MG63 (cell line): Measurements from ENCODE around the gene MVP. TPM values are rescaled to one million over a fixed set of nuclear protein-coding genes. Genes with fewer than 3 reads are reported as not detected.
"Not testable (repeated sequence)": the region's sequence is repeated elsewhere in the genome, so short reads cannot be mapped to it uniquely, and the experiment has no call there.

ENCODE experiments used
- DNase-seq: peaks from one replicate; pipeline ENCODE4 v3.0.0-alpha.2; 2020
- H3K27me3 ChIP-seq: fragments of 250-450 bp; sonication (Bioruptor Pico); 2 replicates; pipeline ENCODE4 v1.5.1; 2020; ENCODE audit warnings: mild to moderate bottlenecking, moderate library complexity
- H3K36me3 ChIP-seq: fragments of 250-450 bp; sonication (Bioruptor Pico); 2 replicates; pipeline ENCODE4 v1.5.1; 2020; ENCODE audit warnings: mild to moderate bottlenecking, moderate library complexity
- H3K4me3 ChIP-seq: fragments of 250-450 bp; sonication (Bioruptor Pico); 2 replicates; pipeline ENCODE4 v1.5.1; 2020; ENCODE audit warnings: mild to moderate bottlenecking, moderate library complexity
- H3K9me3 ChIP-seq: fragments of 250-450 bp; sonication (Bioruptor Pico); 2 replicates; pipeline ENCODE4 v1.5.1; 2020; ENCODE audit warnings: mild to moderate bottlenecking, moderate library complexity
- total RNA-seq: library from RNA; depleted of rRNA; stranded (reverse); fragments of >200 nt; shearing (Covaris generic); gene quantifications from 2 replicates; pipeline ENCODE4 v1.2.3, GENCODE V29; 2014; ENCODE audit warnings: low replicate concordance

Gene MVP
- total RNA-seq, 1 experiment from 2014 or later = 147 TPM

- Histone ChIP-seq H3K9me3 (no peaks in the 10 kb centered on the region), H3K27me3 (no peaks in the 10 kb centered on the region), H3K36me3 (peaks cover 23% of the 10 kb centered on the region), H3K4me3 (peak overlapping the region; percentile 26)
- peak; percentile 97 for DNase-seq
Observed at GRCh38 chr16:29825145-29826044, 5.1 kb downstream of the MVP start.

GRCh38 chr16:29826342-29826695 is 6.1 kb downstream of the MVP start:
- H3K36me3 ChIP-seq = peaks cover 15% of the 10 kb centered on the region
- H3K27me3 ChIP-seq = no peaks in the 10 kb centered on the region
- H3K4me3 ChIP-seq = no peak overlapping the region
- H3K9me3 ChIP-seq = no peaks in the 10 kb centered on the region
- DNase-seq = no peak

- no peak for DNase-seq
- Histone ChIP-seq H3K27me3 (no peaks in the 10 kb centered on the region), H3K9me3 (no peaks in the 10 kb centered on the region), H3K4me3 (no peak overlapping the region), H3K36me3 (peaks cover 29% of the 10 kb centered on the region)
Observed at GRCh38 chr16:29830774-29831173, 10.5 kb downstream of the MVP start.

GRCh38 chr16:29831490-29831889 is 11.2 kb downstream of the MVP start:
- Histone ChIP-seq H3K27me3 (no peaks in the 10 kb centered on the region), H3K36me3 (peaks cover 31% of the 10 kb centered on the region), H3K4me3 (no peak overlapping the region), H3K9me3 (no peaks in the 10 kb centered on the region)
- DNase-seq = no peak

- H3K36me3 ChIP-seq = peaks cover 40% of the 10 kb centered on the region
- H3K27me3 ChIP-seq, DNase-seq, H3K9me3 ChIP-seq, H3K4me3 ChIP-seq: not testable (repeated sequence)
Observed at GRCh38 chr16:29833219-29833618, 13.0 kb downstream of the MVP start.

GRCh38 chr16:29834079-29834478 is 13.8 kb downstream of the MVP start:
- no peak overlapping the region for H3K4me3 ChIP-seq
- no peak for DNase-seq
- no peaks in the 10 kb centered on the region for H3K27me3 ChIP-seq
- H3K9me3 ChIP-seq = no peaks in the 10 kb centered on the region
- peaks cover 46% of the 10 kb centered on the region for H3K36me3 ChIP-seq

- Histone ChIP-seq H3K27me3 (no peaks in the 10 kb centered on the region), H3K36me3 (peaks cover 55% of the 10 kb centered on the region), H3K4me3 (no peak overlapping the region), H3K9me3 (no peaks in the 10 kb centered on the region)
- no peak for DNase-seq
Observed at GRCh38 chr16:29835926-29836325, 15.7 kb downstream of the MVP start.

GRCh38 chr16:29836623-29837022 is 16.4 kb downstream of the MVP start:
- no peaks in the 10 kb centered on the region for H3K9me3 ChIP-seq
- H3K4me3 ChIP-seq = no peak overlapping the region
- no peak for DNase-seq
- H3K36me3 ChIP-seq = peaks cover 51% of the 10 kb centered on the region
- H3K27me3 ChIP-seq = no peaks in the 10 kb centered on the region

- H3K36me3 ChIP-seq = peaks cover 46% of the 10 kb centered on the region
- DNase-seq = no peak
Observed at GRCh38 chr16:29837841-29838240, 17.6 kb downstream of the MVP start.

GRCh38 chr16:29839822-29840221 is 19.6 kb downstream of the MVP start:
- no peaks in the 10 kb centered on the region for H3K27me3 ChIP-seq
- DNase-seq = no peak
- no peaks in the 10 kb centered on the region for H3K9me3 ChIP-seq
- peaks cover 41% of the 10 kb centered on the region for H3K36me3 ChIP-seq
- no peak overlapping the region for H3K4me3 ChIP-seq

More at GRCh38 chr16:29837841-29838240, 17.6 kb downstream of the MVP start:
- H3K4me3 ChIP-seq = no peak overlapping the region
- H3K9me3 ChIP-seq = no peaks in the 10 kb centered on the region
- no peaks in the 10 kb centered on the region for H3K27me3 ChIP-seq

GRCh38 chr16:29840240-29840639 is 20.0 kb downstream of the MVP start:
- no peak overlapping the region for H3K4me3 ChIP-seq
- H3K36me3 ChIP-seq = peaks cover 39% of the 10 kb centered on the region
- no peaks in the 10 kb centered on the region for H3K9me3 ChIP-seq
- no peak for DNase-seq
- H3K27me3 ChIP-seq = no peaks in the 10 kb centered on the region

- H3K36me3 ChIP-seq = peaks cover 47% of the 10 kb centered on the region
- DNase-seq = no peak
- no peaks in the 10 kb centered on the region for H3K9me3 ChIP-seq
- no peak overlapping the region for H3K4me3 ChIP-seq
- H3K27me3 ChIP-seq = no peaks in the 10 kb centered on the region
Observed at GRCh38 chr16:29841631-29842030, 21.4 kb downstream of the MVP start.

- Histone ChIP-seq H3K36me3 (peaks cover 50% of the 10 kb centered on the region), H3K9me3 (no peaks in the 10 kb centered on the region), H3K4me3 (no peak overlapping the region), H3K27me3 (no peaks in the 10 kb centered on the region)
- no peak for DNase-seq
Observed at GRCh38 chr16:29842732-29843346, 22.6 kb downstream of the MVP start.

- no peak for DNase-seq
- Histone ChIP-seq H3K36me3 (peaks cover 51% of the 10 kb centered on the region), H3K4me3 (no peak overlapping the region), H3K27me3 (no peaks in the 10 kb centered on the region), H3K9me3 (no peaks in the 10 kb centered on the region)
Observed at GRCh38 chr16:29843931-29844330, 23.7 kb downstream of the MVP start.

GRCh38 chr16:29844575-29845331 is 24.5 kb downstream of the MVP start:
- H3K9me3 ChIP-seq = no peaks in the 10 kb centered on the region
- peak; percentile 42 for DNase-seq
- H3K36me3 ChIP-seq = peaks cover 45% of the 10 kb centered on the region
- H3K4me3 ChIP-seq = no peak overlapping the region
- no peaks in the 10 kb centered on the region for H3K27me3 ChIP-seq

- no peak overlapping the region for H3K4me3 ChIP-seq
- no peaks in the 10 kb centered on the region for H3K27me3 ChIP-seq
- no peaks in the 10 kb centered on the region for H3K9me3 ChIP-seq
- DNase-seq = no peak
- peaks cover 38% of the 10 kb centered on the region for H3K36me3 ChIP-seq
Observed at GRCh38 chr16:29845656-29846055, 25.4 kb downstream of the MVP start.
